NOMO-1 treated with DMSO at 0.1 percent for 48 hours (cell line): ENCODE measurements around the gene FSTL4.
A peak's percentile ranks its signal among the peaks of the same experiment; 100 is the strongest.

Source experiments
- DNase-seq: peaks from one replicate; lab custom pipeline; 2025; ENCODE audit not compliant: unreplicated experiment; lab: John Stamatoyannopoulos, UW

FSTL4 gene

DNA sequence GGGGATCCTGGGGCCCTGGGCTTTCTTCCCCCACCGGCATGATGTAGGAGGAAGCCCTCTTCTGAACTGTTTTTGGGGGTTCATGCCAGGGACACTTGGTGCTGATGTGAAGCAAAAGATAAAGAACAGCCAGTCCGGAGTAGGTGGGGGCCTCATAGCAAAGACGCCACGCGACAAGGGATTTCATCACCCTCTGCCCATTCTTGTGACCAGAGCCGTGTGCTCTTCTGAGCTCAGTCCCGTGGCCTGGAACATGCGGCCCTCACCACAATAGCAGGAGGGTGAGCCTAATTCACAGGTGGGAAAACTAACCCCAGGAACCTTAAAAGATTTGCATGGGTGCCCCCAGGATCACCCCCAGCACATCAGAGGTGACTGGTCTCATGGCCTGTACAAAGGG lies 334.6 kb downstream of the FSTL4 start:
- DNase-seq, result no peak

DNA sequence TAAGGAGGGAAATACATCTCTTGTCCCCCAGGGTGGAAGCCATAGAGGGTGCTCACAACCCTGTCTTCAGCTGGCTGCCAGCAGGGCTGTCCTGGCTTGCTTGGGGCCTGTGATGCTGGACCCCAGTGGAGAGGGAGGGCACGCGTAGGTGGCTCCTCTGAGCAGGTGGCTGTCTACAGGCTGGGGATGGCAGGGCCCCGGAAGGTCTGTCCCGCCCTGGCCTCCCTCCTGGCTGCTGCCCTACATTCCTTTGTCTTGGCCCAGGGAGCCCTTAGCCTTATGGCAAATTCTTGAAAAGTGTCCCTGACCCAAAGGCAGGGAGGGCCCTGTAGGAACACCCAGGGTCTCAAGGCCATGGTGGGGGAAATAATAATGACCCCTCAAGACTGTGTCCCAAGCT lies 336.2 kb downstream of the FSTL4 start:
- DNase-seq, result no peak

DNA sequence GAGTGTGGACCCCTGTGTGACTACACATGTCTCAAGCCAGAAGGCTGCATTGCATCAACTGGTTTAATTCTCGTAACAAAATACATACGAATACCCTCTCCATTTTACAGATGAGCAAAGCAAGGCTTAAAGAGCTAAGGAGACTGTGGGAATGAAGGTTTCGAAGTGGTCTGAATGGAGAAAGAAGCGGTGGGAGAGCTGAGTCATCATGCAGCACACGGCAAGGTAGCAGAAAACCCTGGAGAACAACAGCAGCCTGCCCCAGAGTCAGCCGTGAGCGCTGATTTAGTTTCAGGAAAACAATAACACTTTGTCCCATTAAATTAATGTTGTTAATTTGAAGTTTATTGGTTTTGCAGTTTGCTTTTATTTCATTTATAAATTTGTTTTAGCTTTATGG lies 336.7 kb downstream of the FSTL4 start:
- no peak for DNase-seq

DNA sequence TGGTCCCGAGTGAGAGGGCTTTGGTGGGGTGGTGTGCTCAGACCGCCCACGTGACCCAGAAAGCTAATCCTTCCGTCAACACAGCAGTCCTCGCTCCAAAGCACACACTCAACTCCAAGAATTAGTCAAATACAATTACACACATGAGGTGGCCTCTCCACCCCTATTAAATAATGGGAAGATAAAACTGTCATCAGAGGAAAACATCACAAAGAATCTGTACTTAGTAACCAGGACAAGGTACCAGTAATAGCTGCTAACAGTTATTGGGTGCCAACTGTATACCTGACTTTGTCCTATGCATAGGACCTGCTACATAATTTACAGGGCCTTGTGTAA lies 337.8 kb downstream of the FSTL4 start:
- DNase-seq, result no peak

DNA sequence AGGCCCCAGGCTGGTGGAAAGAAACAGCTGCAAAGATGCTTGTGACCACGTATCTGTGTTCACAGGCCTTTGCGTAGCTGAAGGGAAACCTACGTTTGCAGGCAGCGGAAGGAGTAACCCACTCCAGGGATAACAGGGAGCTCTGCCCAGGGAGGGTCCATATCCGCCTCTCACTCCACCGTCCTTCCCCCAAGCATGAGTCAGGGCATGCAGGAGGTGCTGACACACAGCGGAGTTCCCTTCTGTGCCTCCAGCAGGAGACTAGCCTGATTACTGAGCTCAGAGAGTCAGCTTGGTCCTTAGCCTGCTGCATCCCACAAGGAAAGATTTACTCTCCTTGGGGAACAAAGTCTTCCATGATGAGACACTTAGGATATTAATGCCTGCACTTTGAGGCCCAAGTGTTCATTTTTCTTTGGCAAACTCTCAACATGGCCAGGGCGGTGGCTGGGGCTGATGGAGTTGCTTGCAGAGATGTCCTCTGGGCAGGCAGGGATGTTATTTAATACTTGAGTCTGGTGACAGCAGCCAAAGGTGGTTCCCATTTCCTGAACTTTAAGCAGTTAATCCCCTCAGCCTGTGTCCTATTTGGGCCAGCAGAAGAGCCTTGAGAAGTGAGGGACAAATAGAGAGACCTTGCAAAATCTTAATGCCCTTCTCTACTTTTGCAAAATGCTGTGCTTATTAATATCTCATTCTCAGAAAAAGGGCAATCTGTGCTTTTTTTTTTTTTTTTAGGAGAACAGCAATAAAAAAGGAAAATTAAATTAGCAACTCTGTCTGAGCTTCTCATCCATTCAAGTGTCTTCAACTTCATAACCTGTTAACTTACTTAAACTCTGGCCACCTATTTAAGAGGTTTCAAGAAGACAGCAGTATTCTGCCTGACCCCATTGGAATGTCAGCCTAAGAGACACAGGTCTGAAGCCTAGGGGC lies 338.4 kb downstream of the FSTL4 start:
- no peak for DNase-seq

DNA sequence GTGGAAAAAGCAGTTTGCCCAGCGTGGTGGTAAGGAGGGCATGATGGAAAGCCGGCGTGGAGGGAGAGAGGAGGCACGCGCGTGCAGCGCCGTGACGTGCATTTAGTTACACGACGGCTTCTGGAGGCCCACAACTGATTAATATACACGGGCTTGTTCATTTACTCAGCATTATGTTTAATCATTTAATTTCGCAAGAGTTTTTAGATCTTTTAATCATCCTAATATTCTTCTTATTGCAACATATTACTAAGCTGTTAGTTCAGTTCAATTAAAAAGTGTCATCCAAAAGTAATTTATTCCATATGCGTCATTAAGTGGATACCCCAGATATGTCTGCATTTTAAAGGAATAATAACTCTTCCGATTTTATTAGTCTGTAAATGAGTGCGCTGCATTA lies 340.0 kb downstream of the FSTL4 start:
- no peak for DNase-seq

DNA sequence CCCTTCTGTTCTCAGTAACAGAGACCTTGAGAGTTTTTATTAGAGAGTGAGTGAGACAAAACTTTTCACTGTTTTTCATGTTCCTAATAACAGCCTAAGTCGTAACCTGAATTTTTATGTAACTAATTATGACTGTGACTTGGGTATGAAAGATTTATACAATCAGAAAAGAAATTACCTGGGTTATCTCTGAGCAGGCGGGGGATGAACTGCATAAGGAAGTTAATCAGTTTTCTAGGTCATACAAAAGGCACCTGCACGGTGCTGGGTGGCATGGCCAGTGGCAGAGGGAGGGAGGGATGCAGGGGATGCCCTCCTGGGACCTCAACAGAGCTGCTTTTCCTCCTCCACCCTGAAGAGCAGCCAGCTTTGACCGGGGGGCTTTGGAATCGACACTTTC lies 340.7 kb downstream of the FSTL4 start:
- no peak for DNase-seq

DNA sequence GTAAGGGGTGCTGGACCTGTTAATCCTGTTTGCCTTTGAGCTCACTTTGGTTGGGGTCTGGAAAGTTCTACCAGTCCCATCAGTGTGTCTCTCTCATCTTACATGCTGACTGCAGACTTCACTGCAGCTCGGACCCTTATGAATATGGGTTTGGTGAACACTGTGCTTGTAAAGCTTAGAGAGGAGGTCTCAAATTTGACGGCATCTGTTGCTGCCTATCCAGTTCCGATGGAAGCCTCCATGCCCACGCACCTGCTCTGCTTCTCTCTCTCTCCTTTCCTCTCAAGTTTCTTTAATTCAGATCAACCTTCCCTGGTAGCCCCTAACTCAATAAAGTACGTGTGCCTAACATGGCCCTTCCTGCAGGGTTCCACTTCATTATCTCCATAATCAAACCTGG lies 342.6 kb downstream of the FSTL4 start:
- DNase-seq, result no peak

DNA sequence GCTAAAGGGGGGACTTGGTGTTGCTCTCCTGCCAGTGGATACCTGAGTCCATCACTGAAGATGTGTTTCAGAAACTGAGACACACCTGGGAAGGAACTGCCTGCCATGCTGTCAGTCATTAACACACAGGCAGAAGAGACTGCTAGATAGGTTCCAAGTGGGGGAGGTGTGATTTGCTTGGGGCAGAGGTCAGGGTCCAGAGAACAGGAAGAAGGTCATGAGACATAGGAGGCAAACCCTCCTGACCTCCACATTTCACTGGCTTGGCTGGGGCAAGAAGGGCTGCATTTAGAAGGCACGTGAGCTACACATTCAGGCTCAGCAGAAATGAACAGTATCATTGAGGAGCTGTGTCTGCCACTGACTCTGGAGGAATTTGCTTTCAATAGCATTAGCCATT lies 344.7 kb downstream of the FSTL4 start:
- no peak for DNase-seq

DNA sequence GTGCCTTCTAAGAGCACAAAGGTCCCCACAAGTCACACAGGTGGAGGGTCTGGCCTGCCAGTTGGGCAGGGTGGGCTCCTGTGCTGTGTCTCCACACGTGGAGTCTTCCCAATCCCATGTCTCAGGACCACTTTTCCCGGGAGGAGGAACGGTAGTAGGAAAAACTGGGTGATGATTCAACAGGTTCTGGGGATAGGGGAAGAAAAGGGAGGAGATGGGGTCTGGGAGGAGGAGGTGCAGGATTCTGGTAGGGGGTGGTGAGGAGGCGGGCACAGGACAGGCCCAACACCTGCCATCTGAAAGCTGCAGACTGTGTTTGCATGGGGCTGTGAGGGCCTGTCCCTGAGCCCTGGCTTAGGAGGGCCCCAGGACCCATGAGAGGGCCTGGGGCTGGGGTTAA lies 345.4 kb downstream of the FSTL4 start:
- DNase-seq, result no peak

DNA sequence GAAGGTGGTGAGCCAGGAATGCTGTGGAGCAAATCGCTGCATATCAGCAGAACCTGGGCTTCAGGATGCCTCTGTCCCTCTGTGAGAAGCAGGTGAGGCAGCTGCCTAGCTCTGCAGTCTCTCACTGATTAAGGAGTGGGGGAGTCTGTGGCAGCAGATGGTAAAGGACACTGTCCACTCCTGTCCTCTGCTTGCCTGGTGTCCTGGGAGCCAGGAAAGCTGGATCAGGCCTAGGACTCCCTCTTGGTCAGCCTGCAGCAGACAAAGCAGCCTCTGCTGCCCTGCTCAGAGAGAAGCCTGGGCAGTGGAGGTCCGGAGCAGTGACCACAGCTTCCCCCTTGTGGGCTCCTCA lies 345.8 kb downstream of the FSTL4 start:
- DNase-seq, result no peak

DNA sequence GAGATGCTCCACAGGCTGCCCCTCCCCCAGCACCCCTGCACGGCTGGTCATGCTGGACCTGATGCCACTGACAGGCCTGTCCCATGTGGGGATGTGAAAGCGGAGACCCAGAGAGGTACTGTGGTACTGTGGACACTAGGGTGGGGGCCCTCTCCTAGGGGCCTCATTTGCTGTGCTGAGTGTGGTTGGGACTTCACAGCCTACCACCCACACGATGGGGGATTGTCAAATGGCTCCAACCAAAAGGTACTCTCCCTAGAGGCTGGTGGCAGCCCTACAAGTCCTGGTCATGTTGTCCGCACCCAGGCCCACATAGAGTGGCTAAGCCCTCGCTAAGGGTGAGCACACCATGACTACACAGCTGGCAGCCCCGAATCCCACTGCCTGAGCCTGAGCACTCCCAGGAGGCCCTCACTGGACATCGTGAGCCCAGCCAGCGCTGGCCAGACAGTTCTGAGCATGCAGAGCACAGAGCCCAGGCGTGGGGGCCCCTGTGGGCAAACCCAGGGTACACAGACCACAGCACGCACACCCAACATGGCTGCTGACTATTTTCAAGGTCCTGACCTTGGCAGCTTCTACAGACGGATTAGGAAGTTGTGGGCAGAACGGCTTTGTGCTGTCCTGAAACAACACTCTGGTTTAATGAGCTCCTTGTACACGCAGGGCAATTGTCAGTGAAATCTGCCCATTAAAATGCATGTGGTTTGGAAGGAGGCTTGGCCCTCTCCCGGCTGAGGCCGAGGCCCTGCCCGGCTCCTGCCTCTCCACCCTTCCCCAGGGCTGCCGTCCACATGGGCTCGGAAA lies 346.4 kb downstream of the FSTL4 start:
- peak; percentile 36 for DNase-seq

DNA sequence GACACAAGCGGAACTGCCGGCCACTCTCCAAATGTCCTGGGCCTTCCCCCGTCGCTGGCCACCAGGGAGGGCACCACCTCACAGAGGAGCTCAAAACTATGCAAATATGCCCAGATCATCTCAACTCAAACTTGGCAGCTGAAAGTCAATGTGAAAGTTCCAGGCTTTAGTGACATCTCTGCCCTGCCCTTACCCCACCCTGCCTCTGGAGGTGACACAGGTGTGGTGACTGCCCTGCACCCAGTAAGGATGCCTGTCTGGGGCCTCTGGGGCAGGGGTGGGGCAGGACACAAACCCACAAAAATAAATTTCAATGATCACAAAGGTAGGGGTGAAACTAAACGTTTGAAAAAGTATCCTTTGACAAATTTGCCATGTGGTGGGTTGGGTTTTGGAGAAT lies 347.1 kb downstream of the FSTL4 start:
- DNase-seq, result no peak

DNA sequence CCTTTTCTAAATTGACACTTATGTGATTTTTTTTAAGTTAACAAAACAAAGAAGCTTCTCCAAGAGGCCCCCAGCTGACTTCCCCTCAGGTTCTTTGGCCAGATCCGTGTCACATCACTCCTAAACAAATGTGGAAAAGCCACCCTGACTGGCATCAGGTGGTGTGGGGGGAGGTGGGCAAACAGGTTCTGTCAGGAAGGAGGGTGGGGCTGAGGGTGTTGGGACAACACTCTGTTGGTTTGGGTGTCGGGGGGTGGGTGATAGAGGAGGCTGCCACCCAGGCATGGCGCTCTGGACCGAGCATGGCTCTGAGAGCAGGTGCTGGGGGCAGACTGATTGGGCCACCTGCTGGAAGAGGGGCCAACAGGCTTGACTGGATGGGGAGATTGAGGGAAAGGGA lies 349.7 kb downstream of the FSTL4 start:
- DNase-seq, result no peak

DNA sequence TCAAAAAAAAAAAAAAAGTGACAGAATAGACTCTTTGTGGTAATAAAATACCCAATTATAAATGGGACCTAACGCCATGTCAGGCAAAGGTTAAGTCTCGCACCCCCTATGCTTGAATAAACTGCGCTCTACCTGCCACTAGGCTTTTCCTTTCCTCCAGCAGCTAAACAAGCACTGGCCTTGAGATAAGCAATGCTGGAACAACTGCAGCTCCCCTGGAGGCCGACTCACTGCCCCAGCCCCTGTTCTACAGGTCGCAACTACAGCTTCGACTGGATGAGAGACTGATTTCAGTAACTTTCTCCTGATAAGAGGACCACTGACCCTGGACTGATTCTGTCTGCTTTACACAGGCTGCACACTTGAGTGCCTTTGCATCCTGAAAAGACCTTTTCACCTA lies 350.3 kb downstream of the FSTL4 start:
- DNase-seq, result no peak

DNA sequence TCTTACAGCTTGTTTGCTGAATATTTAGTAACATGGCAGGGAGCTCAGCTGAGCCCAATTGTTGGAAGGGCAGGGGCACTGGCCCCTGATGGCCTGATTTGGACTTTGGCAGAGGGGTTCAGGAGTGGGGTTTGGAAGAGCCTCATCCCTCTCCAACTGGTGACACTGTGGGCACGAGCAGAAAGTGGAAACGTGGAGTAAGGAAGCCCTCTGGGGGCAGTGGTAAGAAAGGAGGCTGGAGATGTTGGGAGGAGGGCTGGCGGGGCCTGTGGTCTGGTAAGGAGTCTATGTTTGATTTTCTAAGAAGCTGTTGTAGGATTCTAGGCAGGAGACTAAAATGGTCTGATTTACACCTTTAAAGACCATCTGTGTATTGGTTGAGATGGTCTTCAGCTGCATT lies 351.6 kb downstream of the FSTL4 start:
- DNase-seq, result no peak

DNA sequence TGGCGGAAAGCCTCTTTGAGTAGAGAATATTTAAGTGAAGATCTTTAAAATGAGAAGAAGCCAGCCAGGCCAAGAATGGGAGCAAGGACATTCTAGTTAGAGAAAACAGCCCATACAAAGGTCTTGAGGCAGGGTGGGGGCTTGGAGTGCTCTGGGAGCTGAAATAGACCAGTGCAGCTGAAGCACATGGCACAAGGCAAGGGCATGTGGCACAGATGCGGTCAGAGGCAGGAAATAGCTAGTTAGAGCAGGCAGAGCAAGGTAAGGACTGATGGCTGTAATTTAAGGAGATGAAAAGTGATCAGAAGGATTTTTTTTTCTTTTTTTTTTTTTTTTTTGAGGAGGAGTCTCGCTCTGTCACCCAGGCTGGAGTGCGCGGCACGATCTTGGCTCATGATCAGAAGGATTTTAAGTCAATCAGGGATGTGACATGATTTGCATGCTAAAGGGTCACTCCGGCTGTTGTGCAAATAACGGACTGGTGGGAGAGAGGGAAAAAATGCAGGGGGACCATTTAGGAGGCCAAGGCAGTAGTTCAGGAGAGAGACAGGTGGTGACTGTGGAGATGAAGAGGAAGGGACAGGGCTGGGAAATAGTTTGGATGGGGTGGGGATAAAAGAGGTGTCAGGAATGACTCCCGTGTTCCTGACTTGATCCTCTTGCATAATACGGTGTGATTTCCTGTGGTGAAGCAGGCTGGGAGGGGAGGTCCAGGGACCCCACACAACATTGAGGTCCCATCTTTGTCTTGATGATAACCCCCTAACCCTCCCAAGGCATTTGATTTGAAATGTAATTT lies 352.9 kb downstream of the FSTL4 start:
- no peak for DNase-seq

DNA sequence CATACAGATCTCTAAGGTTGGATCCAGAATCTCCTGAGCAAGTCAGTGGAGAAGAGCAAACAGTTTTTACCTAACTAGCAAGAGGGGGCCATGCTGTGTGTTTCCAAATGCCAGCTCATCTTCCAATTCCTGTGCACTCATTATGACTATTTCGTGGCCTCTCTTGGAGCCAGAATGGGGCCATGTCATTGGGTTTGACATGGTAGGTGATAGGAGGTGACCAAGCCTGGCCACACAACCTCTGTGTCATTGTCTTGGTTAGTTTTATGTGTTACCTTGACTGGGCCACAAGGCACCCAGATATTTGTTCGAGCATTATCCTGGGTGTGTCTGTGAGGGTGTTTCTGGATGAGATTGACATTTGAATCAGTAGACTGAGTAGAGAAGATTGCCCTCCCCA lies 354.4 kb downstream of the FSTL4 start:
- DNase-seq, result no peak

DNA sequence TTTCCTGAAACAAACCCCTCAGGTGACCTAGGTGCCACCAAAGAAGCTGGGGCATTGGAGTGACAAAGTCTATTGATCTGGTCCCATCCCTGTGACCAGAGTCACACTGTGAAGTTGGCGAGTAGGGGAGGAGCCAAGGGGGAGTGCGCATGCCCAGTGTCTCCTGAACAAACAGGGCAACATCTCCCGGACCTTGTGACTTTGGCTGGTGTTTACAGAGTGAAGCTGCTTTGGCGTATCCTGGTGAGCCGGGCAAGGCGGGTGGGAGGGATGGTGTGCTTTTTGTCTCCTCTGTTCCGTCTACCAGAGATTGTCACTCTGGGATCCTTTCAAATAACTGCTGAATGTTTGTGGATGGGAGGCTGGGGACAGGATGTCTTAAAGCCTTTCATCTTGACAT lies 356.1 kb downstream of the FSTL4 start:
- no peak for DNase-seq

DNA sequence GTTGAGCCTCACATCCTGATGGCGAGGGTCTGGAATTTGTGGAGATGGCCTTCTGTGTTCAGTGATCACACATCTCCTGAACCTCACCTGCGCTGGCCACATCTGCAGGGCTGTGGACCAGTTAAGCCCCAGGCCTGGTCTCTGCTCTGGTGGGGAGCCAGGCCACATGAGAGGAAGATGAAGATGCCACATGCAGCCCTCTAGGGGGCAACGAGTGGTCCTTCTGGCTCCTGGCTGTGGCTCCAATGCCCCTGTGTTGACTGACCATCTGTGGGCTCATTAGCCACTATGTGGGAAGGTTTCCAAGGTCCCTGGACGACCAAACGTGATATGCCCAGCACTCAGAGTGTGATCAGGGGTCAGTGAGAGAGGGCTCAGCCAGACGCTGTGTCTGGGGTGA lies 357.5 kb downstream of the FSTL4 start:
- no peak for DNase-seq

DNA sequence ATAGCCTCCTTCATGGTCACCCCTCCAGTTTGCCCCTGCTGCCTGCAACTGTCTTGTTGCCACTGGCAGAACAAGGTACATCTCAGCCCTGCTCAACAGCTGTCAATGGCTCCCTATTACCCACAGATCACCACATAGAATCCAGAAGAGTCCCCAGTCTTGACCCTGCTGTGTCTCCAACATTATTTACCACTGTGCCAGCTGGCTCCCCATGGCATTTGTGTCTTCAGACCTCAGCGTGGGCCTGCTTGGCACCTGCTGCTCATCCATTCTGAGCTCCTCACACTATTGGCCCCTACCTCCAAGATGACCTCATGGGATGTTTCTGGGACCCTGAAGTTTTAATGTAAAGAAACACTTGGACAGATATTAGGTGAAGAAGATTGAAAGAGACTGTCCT lies 358.7 kb downstream of the FSTL4 start:
- no peak for DNase-seq

DNA sequence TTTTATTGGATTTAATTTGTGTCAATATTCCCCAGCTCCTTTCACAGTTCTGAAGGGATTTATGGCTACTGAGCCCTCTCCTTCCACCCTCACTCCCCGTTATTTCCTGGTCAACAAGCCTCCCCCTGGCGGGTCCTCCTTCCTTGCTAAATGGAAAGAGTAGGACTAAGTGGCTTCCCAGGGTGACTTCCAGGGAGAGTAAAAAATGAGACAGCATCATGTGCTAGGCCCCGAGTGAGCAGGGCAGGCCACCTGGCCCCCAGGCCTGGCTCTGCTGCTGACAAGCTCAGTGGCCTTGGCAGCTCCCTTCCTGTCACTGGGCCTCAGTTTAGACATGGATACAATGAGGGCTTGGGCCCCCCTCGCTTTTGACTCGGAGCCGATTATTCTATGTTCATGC lies 359.3 kb downstream of the FSTL4 start:
- DNase-seq, result no peak
